COLO668 (cell line): ENCODE measurements around the gene PIGBOS1.

Experiments used
- DNase-seq: peaks from one replicate; lab custom pipeline; 2025; ENCODE audit not compliant: unreplicated experiment; lab: John Stamatoyannopoulos, UW

PIGBOS1 gene

GRCh38 chr15:55267401-55268175 is 51.3 kb downstream of the PIGBOS1 start:
- no peak for DNase-seq
